Loucy (cell line): ENCODE data around the gene HSPG2.

Experiments
- H2AFZ ChIP-seq: fragments of 200-600 bp; sonication (generic); 2 replicates; pipeline ENCODE4 v1.6.0; 2016; ENCODE audit warnings: antibody characterized with exemption, mild to moderate bottlenecking, low read length, moderate library complexity
- H3F3A ChIP-seq: fragments of 200-600 bp; 2 replicates; pipeline ENCODE4 v1.6.0; 2016; ENCODE audit warnings: antibody characterized with exemption, low read depth, mild to moderate bottlenecking
- H3K27me3 ChIP-seq: fragments of 200-600 bp; sonication (generic); 2 replicates; pipeline ENCODE4 v1.6.1; 2014; ENCODE audit warnings: low read length, mild to moderate bottlenecking; ENCODE audit not compliant: insufficient read depth, poor library complexity, severe bottlenecking
- H3K36me3 ChIP-seq: fragments of 200-600 bp; sonication (generic); 2 replicates; pipeline ENCODE4 v1.6.1; 2016; ENCODE audit warnings: low read length; ENCODE audit not compliant: insufficient read depth
- H3K4me1 ChIP-seq: fragments of 200-600 bp; sonication (generic); 2 replicates; pipeline ENCODE4 v1.5.1; 2014; ENCODE audit warnings: low read length, mild to moderate bottlenecking; ENCODE audit not compliant: insufficient read depth, poor library complexity, severe bottlenecking
- H3K4me2 ChIP-seq: fragments of 200-600 bp; sonication (generic); 2 replicates; pipeline ENCODE4 v1.6.0; 2014; ENCODE audit warnings: antibody characterized with exemption, low read length, low read depth, mild to moderate bottlenecking; ENCODE audit not compliant: poor library complexity, severe bottlenecking
- H3K4me3 ChIP-seq: fragments of 200-600 bp; sonication (generic); 2 replicates; pipeline ENCODE4 v1.5.1; 2014; ENCODE audit warnings: low read length, mild to moderate bottlenecking, mixed read lengths; ENCODE audit not compliant: poor library complexity, severe bottlenecking
- H3K79me2 ChIP-seq: fragments of 200-600 bp; sonication (generic); 2 replicates; pipeline ENCODE4 v1.6.1; 2014; ENCODE audit warnings: low read length; ENCODE audit not compliant: insufficient read depth
- H3K9ac ChIP-seq: fragments of 200-600 bp; sonication (generic); 2 replicates; pipeline ENCODE4 v1.6.0; 2014; ENCODE audit warnings: mild to moderate bottlenecking, low read depth, low read length, moderate library complexity; ENCODE audit not compliant: poor library complexity, severe bottlenecking
- H3K9me2 ChIP-seq: fragments of 200-600 bp; sonication (generic); replicated peaks from 2 replicates; pipeline ENCODE4 v1.6.1; 2016; ENCODE audit warnings: low read depth, low read length, mixed read lengths
- H3K9me3 ChIP-seq: fragments of 200-600 bp; sonication (generic); 2 replicates; pipeline ENCODE4 v1.6.1; 2014; ENCODE audit warnings: mild to moderate bottlenecking, antibody characterized with exemption, low read length, low read depth; ENCODE audit not compliant: insufficient read depth
- H4K20me1 ChIP-seq: fragments of 200-600 bp; sonication (generic); 2 replicates; pipeline ENCODE4 v1.6.0; 2014; ENCODE audit warnings: antibody characterized with exemption, low read length, mild to moderate bottlenecking; ENCODE audit not compliant: insufficient read depth, poor library complexity, severe bottlenecking
- CTCF ChIP-seq: fragments of 200-600 bp; sonication (generic); conservative IDR thresholded peaks from 2 replicates; pipeline ENCODE4 v1.5.1; 2014; ENCODE audit warnings: mild to moderate bottlenecking, antibody characterized with exemption, low read length
- EZH2phosphoT487 ChIP-seq: fragments of 200-600 bp; IDR thresholded peaks from 2 replicates; pipeline ENCODE4 v1.6.1; 2018; ENCODE audit warnings: antibody characterized with exemption, mild to moderate bottlenecking, moderate library complexity, borderline replicate concordance

The HSPG2 gene

GRCh38 chr1:21834666-21835065 is 102.4 kb downstream of the HSPG2 start:
- Histone ChIP-seq H3F3A (no peaks in the 10 kb centered on the region), H3K4me1 (no peaks in the 10 kb centered on the region), H4K20me1 (no peaks in the 10 kb centered on the region), H3K4me3 (no peak overlapping the region), H3K79me2 (no peaks in the 10 kb centered on the region), H3K27me3 (no peaks in the 10 kb centered on the region), H3K9me2 (no peaks in the 10 kb centered on the region), H3K4me2 (no peak overlapping the region), H3K9me3 (no peaks in the 10 kb centered on the region; the same call in 1 of the 2 replicates), H2AFZ (no peak overlapping the region), H3K9ac (no peak overlapping the region), H3K36me3 (no peaks in the 10 kb centered on the region)
- TF ChIP-seq CTCF (no peak), EZH2phosphoT487 (no peak)

GRCh38 chr1:21834094-21834493 is 103.0 kb downstream of the HSPG2 start:
- no peaks in the 10 kb centered on the region for H3K36me3 ChIP-seq
- H3K79me2 ChIP-seq, result no peaks in the 10 kb centered on the region

GRCh38 chr1:21833392-21833976 is 103.6 kb downstream of the HSPG2 start:
- Histone ChIP-seq H3K9ac (no peak overlapping the region), H3K9me2 (no peaks in the 10 kb centered on the region), H3K36me3 (no peaks in the 10 kb centered on the region), H3K4me2 (no peak overlapping the region), H3K4me3 (no peak overlapping the region), H3K4me1 (no peaks in the 10 kb centered on the region), H3K79me2 (no peaks in the 10 kb centered on the region), H3K27me3 (no peaks in the 10 kb centered on the region), H3K9me3 (no peaks in the 10 kb centered on the region; the same call in 1 of the 2 replicates), H2AFZ (no peak overlapping the region), H4K20me1 (no peaks in the 10 kb centered on the region), H3F3A (no peaks in the 10 kb centered on the region)
- TF ChIP-seq EZH2phosphoT487, result no peak
- no peak for TF ChIP-seq CTCF

More at GRCh38 chr1:21834094-21834493, 103.0 kb downstream of the HSPG2 start:
- no peak overlapping the region for H3K4me3 ChIP-seq
- no peaks in the 10 kb centered on the region for H3F3A ChIP-seq
- H3K9me2 ChIP-seq, result no peaks in the 10 kb centered on the region
- no peaks in the 10 kb centered on the region for H3K4me1 ChIP-seq
- H3K9me3 ChIP-seq, result no peaks in the 10 kb centered on the region; the same call in 1 of the 2 replicates
- TF ChIP-seq EZH2phosphoT487 (no peak), CTCF (no peak; the same call in 1 of the 2 replicates)
- H4K20me1 ChIP-seq, result no peaks in the 10 kb centered on the region
- H3K27me3 ChIP-seq, result no peaks in the 10 kb centered on the region
- no peak overlapping the region for H3K4me2 ChIP-seq
- no peak overlapping the region for H2AFZ ChIP-seq
- no peak overlapping the region for H3K9ac ChIP-seq
